PC-3 (cell line): ENCODE measurements around the gene MED26.

Experiments used
- CTCF ChIP-seq: fragments of 300-600 bp; sonication (generic); conservative IDR thresholded peaks from 2 replicates; pipeline ENCODE4 v1.5.1; 2017; ENCODE audit warnings: antibody characterized with exemption, low read depth, mild to moderate bottlenecking, low read length
- EZH2 ChIP-seq: fragments of 300-600 bp; sonication (generic); IDR thresholded peaks from one replicate; pipeline ENCODE4 v1.6.1; 2017; ENCODE audit warnings: antibody characterized with exemption, mild to moderate bottlenecking, low read length; ENCODE audit not compliant: unreplicated experiment
- EZH2phosphoT487 ChIP-seq: fragments of 300-600 bp; sonication (generic); IDR thresholded peaks from 2 replicates; pipeline ENCODE4 v1.6.1; 2018; ENCODE audit warnings: mild to moderate bottlenecking, antibody characterized with exemption, low read length, borderline replicate concordance

GRCh38 chr19:16641695-16642094, 13.7 kb upstream of the MED26 start:
- TF ChIP-seq CTCF (no peak), EZH2 (no peak), EZH2phosphoT487 (no peak)
